GM12891 (cell line): ENCODE data around the gene NRIP1.

Experiments used
- POLR2A ChIP-seq: IDR thresholded peaks from 2 replicates; pipeline ENCODE4 v1.6.1; 2011; ENCODE audit warnings: low read depth, low read length, control low read depth
- POLR2AphosphoS5 ChIP-seq: IDR thresholded peaks from 2 replicates; pipeline ENCODE4 v1.6.1; 2011; ENCODE audit warnings: low read depth, low read length, control low read depth
- POU2F2 ChIP-seq: IDR thresholded peaks from 2 replicates; pipeline ENCODE4 v1.6.1; 2011; ENCODE audit warnings: low read depth, mild to moderate bottlenecking, control low read depth, low read length, moderate library complexity
- SPI1 ChIP-seq: IDR thresholded peaks from 2 replicates; pipeline ENCODE4 v1.6.1; 2011; ENCODE audit warnings: low read depth, low read length, control low read depth

DNA sequence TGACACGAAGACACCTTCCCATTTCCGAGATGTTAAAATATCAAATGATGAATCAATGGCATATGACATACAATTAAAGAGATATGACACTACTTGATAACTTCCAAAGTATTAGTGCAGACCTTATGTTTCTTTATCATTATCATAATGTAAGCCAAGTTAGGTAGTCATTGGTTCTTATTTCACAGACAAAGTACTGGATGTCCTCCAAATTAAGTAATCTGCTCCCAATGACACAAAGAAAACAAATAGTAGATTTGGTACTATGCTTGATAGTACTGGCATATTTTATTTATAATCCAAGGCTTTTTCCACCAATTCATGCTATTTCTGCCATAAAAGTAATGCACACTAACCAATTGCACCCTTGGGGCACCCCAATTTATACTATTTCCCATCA is 11.9 kb upstream of the NRIP1 start:
- TF ChIP-seq POLR2AphosphoS5 (no peak), POLR2A (no peak), SPI1 (no peak), POU2F2 (no peak)
